ENCODE results near the gene MBL2.

The MBL2 gene

DNA sequence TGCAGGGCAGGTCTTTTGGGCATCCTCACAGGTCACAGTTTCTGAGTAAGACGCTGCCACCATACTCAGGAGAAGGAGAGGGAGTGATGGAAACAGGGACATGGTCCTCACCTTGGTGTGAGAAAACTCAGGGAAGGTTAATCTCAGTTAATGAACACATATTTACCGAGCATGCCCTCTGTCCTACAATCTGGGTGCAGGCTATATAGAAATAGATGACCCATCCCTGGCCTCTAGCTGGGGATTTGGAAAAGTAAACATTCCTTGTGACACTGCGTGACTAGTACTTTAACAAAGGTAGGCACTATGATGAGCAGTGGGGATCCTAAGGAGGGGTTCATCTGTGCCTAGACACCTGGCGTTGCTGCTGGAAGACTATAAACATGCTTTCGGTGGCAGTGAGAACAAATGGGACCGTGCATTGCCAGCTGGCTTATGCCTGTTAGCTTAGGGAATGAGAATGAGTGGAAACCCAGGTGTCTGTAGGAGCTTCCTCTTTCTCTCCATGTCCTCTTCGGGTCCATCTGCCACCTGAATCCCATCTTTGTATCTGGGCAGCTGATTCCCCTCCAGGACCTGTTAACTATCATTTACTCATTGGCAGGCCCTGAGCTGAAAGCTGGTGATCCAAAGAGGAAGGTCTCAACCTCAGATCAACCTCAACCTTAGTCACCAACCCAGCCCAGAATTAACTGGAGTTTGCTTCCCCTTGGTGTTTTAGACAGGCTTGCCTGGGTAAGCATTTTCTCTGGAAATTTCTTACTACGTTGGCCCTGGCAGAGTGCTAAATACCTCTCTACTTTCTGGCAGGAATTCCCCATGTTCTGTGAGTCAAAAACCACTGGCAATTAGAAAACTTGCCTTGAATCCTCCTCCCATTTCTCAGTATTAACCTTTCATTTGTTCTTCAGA lies 794 bp downstream of the MBL2 start:
- no peak for DNase-seq

DNA sequence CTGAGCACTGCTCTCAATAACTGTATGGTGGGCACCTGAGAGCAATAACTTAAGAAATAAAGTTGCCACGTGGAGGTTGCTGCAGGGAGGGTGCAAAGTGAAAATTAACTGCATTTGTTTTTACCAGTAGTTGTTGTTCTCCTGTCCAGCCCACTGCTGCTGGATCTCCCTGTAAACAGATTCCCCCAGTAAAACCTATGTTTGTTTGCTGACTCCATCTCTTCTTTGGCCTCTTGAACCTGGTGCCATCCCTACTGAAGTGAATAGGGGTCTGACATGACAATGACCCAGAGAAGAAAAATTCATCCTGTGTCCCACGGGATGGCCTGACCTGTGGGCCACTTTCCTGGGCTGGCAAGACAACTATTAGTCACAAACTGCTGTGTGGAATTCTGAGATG lies 1.7 kb downstream of the MBL2 start:
- no peak for DNase-seq

DNA sequence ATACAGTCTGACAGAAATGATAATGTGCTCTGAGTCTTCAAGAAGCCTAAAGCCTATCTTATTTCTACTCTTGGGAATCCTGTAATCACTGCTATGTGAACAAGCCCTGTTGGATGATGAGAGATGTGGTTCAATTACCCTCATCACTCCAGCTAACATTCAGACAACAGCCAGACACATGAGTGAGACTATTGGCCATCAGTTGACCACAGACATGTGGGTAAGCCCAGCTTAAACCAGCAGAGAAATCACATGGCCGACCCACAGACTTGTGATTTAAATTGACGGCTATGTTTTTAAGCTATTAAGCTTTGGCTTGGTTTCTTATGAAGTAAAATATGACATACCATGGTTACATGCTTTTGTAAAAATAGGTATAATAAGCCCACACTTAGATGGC lies 2.6 kb downstream of the MBL2 start:
- no peak for DNase-seq

DNA sequence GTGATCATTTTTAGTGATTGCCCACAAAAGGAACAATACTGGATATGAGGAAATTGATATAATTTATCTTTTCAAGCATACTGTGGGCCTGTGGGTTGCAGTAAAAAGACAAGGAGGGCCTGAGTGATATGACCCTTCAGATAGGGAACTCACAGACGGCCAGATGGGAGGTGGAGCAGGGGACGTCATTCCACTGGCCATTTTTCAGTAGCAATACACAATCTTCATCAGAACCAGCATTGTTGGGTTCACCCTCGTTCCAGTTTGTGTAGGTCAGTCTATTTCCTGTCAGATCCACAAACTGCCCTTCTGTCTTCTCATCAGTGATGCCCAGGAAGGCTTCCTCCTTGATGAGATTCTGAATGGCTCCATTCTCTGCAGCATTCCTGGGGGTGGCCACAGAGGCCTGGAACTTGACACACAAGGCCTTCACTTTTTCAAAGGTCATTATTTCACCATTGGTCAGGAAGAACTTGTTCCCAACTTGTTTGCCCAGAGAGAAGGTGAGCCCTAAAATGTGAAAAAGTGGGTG lies 4.5 kb downstream of the MBL2 start:
- DNase-seq = no peak

DNA sequence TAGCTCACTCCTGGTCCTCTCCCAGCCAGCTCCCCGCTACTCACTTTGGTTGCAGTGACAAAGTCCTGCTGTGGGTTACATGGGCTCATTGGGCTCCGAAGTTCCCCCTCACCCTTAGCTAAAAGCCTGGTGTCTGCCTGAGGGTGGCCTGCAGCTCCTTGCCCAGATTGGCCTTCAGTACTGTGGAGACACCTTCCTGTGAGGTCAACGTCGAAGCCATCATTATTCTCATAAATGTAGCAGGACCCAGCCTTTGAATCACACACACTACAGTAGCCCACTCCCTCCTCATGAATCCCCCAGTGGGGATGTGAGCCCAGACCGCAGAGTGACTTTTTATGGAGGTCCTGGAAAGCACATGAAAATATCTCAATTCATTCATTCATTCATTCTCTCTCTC lies 10.5 kb downstream of the MBL2 start:
- no peak for DNase-seq

DNA sequence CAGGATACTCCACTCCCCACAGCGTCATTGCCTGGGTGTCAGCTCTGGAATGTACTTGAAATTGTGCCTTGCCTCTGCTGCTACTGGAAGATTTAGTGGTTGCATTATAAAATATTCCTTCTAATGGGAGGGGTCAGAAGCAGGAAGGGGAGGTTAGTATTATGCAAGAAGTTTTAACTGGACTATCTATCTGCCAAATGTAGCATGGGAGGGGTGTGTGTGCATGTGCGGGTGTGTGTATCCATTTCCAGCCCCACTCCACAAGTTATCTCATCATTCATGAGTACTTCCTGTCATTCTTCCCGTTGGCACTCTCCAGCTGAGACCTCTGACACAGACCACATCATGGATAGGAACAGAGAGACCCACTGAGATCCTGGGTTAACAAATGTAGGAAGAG lies 13.4 kb downstream of the MBL2 start:
- no peak for DNase-seq

DNA sequence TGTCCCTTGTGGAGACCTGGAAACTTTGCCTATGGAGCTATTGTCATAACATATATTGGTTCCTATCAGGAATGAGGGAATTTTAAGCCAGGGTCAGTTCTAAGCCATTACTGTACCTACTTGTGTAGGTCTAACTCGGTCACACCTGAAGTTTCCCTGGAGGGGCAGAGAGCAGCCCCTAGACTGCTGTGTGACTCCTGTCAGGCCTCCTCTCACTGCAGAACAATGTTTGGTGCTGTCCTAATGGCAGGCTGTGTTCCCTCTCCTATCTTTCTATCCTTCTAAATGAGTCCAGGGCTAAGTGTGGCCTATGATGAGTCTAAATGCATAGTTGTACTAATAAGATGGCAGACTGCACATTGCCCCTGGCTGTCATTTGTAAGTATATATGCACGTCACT lies 14.2 kb downstream of the MBL2 start:
- DNase-seq = no peak

DNA sequence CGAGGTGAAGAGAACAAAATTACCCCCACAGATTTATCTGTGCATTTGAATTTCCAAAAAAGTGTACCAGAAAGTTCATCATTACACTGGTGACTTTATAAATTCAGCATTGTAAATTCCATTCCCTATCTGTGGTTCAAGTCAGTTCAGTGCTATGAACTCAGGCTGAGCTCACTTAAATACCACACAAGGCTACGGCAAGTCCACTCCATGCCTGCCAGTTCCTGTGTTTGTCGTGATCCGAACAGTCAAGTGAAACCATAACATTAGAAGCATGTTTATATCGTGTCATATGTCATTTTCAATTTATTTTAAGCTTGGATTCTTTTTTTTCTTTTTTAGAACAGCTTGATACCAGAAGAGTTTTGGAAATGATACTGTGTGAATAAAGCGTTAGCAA lies 14.8 kb downstream of the MBL2 start:
- DNase-seq = no peak

DNA sequence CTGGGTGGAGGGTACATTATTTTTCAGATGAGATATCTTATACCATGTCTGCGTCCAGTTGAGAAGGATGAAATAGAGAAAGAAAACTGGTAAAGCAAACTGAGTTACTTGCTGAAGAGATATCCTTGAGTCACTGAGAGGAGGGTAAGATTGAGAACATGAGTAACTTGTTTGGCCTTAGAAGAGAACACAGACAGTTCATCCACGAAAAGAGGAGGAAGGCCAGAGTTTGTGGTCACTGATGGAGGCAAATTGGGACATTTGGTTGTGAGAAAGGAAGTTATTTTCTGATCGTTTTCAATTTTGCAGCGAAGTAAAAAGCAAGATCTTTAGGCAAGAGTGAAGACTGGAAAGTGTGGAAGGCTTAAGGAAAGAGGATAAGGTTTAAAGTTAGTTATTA lies 15.6 kb downstream of the MBL2 start:
- no peak for DNase-seq

DNA sequence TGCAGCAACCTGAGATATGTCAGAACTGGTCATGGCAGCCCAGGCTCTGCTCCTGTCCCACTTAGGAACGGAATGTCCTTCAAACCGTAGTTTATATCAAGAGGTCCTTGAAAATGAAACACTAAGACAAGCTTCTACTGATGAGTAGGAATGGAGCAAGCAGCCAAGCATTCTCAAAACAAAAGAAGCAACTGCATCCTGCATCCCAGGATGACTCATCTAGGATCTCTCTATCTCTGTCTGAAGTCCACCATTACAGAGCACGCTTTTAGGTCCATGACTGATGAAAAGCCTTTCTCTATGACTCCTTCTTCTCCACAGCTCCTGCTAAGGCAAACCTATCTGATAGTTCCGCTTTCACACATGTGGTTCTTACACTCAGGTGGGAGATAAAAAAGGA lies 16.3 kb downstream of the MBL2 start:
- DNase-seq = no peak

DNA sequence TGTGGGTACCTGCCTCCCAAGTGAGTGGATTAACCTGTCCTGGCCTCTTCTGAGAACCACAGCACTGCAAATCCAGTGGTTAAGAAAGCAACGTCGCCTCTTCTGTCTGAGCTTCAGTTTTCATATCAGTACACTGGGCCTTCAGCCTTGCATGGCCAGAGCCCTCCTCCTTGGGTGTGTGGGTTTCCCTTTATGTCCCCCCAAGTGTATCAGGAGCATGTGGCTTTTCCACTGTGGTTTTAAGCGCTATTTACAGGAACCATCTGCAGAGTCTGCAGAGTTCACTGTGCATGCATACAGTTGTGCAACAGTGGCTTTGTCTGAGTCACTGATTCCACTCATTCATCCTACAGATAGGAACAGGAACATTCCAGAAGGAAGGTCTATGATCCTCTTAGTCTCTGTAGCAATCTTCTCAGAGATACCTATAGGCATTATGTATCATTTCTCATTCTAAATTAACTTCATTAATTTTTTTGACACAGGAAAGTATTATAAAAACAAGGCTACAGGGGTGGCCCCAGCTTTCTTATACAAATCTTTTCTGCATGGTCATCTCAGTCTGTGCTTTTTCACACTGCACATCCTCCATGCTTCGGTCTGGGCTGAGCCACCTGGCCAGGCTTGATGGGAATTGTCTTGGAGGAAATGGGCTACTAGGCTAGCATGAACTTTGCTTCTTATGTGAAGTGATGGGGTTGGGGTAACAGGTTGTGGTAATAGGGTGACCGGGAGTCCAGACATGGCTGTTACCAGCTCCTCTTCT lies 17.1 kb downstream of the MBL2 start:
- DNase-seq = no peak

DNA sequence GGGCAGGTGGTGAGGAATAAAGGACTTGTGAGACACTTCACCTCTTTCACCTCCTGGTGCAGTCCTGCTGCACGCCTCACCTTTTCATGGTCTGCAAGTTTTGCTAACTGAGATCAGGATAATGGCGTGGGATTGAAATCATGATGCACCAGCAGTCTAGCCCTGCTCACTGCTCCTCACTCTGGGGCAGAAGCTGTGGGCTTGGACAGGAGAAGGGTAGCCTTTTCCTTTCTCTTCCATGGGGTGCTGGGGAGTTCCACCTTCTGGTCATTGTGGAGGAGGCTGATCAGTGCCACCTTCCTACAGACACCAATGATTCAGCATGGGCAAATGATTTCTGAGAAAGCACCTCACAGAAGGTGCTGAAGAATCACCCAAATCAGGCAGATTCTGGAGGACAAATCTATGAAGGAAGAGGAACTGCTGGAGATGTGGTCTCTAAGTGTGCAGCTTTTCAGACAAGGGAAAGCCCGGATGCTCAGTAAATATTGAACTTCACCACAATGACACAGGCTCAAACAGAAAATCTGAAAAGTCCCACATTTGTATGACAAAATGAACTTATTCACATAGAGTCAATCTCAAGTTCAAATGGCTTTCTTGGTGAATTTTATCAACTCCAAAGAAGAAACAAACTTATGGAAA lies 19.7 kb downstream of the MBL2 start:
- DNase-seq = no peak

DNA sequence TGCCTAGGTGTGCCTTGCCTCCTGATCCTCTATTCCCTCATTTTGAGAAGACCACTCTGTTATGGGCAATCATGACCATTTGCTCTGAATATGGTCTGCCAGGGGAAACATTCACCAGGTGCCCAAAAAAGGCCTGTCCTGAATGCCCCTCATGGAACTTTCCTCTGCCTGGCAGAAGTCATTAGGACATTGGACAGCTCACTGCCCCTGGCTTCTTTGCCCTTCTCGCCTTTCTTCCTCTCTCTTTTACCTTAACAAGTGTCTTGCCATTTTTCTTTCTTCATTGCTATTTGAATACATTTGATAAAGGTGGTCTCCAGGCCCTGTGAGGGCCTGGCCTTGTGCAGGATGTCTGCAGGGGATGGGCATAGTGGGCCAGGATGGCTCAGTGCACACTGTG lies 20.3 kb downstream of the MBL2 start:
- no peak for DNase-seq

DNA sequence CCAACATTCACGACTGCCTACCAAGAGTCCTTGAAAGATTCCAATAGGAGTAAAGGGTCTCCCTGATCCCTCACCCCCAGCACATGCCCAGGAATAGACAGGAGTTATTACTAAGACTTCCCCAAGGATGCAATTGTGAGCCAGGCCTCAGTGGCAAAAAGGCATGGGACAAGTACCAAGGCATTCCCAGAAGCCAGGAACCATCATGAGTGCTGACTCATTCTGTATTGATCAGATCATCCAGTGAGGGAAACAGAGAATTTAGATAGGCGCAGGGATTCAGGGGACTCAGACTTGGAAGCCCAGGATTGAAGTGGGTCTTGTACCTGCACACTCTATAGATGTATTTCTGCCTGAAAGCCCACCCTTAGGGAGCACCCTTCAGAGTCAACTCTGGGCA lies 21.2 kb downstream of the MBL2 start:
- DNase-seq = no peak

DNA sequence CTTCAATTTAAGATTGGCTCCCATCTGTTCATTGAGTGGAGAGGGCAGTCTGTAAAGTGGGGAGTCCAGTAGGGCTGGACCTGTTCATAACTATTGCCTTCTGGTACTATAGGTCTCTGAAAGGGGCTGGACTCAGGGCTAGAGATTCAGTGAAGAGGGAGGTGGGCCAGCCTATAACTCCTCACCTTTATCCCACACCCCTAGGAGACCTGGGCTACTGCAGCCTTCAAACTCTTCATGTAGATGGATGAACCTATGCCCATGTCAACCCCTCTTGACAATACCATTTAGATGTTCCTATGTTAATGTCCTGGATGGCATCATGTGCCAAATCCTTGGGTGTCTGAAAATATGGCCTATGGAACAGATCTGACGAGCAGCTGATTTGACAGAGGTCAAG lies 22.0 kb downstream of the MBL2 start:
- DNase-seq = no peak

DNA sequence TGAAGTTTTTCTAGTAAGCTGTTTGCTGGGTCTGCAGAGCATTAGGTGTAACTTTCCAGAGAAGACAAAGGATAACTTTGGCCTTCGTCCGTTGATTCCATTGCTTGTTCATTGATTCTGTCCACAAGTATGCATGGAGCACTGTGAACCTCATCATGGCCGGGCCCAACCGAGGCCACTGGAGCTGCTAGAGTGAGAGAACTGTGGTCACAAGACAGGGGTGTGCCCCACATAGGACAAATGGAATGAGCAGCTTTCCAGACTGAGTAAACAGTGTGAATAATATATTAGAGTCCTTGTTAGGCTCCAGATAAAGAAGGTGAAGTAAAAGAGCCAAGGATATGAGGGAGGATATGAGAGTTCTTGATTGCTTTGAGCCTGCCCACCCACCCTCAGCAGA lies 24.9 kb downstream of the MBL2 start:
- no peak for DNase-seq

DNA sequence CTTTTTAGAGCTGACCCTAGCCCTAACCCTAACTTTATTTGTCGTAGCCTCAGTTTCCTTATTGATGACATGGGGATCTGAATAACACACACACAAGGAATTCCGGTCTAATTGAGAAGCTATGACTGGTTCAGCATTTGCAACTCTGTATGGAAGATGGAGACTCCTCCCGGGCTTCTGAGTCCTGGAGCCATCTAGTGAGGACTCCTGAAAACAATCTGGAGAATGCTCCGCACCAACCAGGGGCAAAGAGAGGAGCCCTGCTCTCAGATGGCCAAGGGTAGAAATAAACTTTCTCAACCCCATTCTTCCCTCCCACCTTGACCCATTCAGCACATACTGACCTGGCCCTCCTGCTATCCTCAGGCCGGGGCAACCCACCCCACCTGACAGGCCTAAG lies 26.4 kb downstream of the MBL2 start:
- DNase-seq = no peak

DNA sequence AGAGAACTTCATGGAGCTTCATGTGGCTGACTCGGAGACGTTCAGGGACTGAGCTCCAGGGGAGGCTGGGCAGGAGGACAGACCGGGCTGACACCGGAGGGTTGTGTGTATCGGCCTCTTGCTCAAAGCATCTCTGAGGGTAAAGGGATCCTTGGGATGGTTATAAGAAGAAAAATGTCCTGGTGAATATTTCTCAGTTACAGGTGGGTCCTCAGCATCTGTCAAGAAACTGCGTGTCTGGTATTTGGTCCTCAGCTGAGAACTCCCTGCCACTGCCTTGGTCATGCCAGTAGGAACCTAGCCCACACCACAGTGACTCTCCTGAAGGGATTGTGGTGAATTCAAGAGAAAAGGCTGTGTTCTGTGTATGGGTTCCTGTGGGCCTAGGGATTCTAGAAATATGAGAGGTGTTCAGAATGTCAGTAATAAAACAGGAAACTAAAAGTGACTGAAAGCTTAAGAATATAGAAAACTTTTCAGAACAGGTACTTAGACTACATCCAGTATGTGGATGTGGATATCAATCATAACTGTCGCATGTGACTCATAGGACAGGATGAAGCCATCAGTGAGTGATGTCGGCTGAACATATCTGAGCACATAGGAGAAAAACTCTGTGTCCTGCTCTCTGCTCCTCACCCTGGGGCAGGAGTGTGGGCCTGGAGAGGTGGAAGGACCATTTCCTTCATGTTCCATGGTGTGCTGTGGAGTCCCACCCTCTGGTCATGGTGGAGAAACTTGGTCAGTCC lies 28.4 kb downstream of the MBL2 start:
- no peak for DNase-seq

DNA sequence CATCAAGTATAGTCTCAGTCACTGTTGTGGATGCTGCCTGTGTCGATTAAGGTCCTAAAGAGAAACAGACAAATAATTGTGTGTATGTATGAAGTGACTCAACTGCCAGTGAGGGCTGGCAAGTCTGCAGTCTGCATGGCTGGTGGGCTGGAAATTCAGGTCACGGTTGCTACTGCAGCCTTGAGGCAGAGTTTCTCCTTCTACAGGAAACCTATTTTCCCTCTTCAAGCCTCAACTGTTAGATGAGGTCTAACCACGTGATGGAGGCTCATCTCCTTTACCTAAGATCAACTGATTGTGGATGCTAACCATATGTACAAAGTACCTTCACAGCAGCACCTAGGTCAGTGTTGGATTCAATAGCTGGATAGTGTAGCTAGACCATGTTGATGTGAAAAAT lies 29.9 kb downstream of the MBL2 start:
- no peak for DNase-seq

DNA sequence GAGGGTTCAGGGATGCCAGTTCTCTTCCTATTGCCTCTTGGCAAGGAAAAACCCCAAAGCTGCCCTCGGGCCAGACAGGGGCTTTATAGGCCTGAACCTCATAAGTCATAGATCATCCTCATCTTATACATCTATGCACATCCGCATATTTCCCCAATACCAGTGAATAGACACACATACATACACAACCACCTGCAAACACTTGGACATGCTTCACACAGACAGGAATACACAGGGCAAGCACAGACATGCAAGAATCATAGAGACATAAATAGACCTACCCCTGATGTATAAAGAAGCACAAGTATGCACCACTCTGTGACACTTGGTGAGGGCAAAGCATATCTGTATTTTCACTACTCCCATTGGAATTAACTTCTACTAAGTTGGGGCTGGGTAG lies 30.7 kb downstream of the MBL2 start:
- DNase-seq = no peak

DNA sequence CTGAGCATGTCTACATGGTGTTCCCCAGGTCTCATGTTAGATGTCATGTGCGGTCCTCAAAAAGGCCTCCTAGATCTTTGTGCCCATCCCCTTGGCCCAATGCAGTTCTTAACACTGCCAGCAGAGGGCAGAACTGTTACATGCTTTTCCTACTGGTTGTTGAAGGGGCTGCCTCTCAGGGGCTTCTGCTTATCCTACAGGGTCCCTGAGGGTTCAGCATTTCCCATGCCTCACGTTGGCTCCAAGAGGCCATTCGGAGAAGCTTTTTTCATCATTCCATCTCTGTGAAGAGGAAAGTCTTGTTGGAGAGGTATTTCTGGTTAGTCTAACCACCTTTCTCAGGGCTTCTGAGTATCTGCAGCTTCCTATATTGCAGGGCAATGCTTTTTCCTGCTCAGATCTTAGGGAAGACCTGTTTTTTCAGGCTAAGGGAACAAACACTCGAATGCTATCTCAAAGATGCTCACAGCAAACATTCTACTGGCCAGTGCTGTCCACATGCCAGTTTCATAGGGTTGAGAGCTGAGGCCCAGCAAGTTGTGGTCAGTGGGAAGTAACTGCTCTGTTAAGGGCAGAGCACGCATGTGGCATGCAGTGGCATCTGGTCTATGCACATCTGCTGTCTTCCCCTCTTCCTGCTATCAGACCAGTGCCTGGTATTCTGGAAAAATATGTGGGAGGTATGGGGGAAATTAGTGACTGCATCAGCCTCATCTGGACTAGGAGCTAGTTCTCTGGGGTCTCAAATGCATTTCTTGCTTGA lies 31.5 kb downstream of the MBL2 start:
- no peak for DNase-seq

DNA sequence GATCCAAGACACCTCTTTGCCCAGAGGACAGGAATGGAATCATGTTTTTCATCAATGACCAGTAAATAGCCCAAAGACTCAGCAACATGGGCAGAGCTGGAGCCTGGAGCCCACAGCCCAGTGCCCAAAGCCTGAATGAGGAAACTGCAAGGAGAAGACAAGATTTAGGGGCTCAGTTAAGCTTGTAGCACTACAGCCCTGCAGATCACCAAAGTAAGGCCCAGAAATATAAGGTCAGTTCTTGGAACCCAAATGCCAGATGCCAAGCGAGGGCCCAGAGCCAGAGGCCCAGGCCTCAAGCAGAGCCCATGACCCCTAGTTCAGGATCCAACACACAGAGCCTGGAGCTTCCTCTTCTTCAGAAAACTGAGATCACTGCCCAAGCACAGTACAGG lies 32.4 kb downstream of the MBL2 start:
- DNase-seq = no peak

Measured in cortex of kidney (tissue), 1 donor.